RWPE2 (cell line): ENCODE measurements around the gene RNF213.

Experiments used
- ATAC-seq: fragments of 200-7000 bp; cut with Tn5 transposase; 3 replicates; pipeline ENCODE4 v1.9.1; 2021; ENCODE audit warnings: low read depth
- DNase-seq: peaks from one replicate; pipeline ENCODE4 v3.0.0-alpha.2; 2020; ENCODE audit warnings: low spot score
- H3K27ac ChIP-seq: fragments of 450-650 bp; 2 replicates; pipeline ENCODE4 v1.5.1; 2017; ENCODE audit warnings: mild to moderate bottlenecking; ENCODE audit not compliant: poor library complexity, severe bottlenecking
- H3K27me3 ChIP-seq: fragments of 250-450 bp; sonication (Bioruptor Pico); 2 replicates; pipeline ENCODE4 v1.5.1; 2021; ENCODE audit warnings: mild to moderate bottlenecking, moderate library complexity; ENCODE audit not compliant: insufficient read depth, poor library complexity, severe bottlenecking
- H3K36me3 ChIP-seq: fragments of 250-450 bp; sonication (Bioruptor Pico); 2 replicates; pipeline ENCODE4 v1.5.1; 2020; ENCODE audit warnings: low read depth, mild to moderate bottlenecking, moderate library complexity
- H3K4me1 ChIP-seq: fragments of 250-450 bp; sonication (Bioruptor Pico); 2 replicates; pipeline ENCODE4 v1.5.1; 2021; ENCODE audit warnings: mild to moderate bottlenecking, moderate library complexity; ENCODE audit not compliant: insufficient read depth, poor library complexity, severe bottlenecking
- H3K4me3 ChIP-seq: fragments of 250-450 bp; sonication (Bioruptor Pico); 2 replicates; pipeline ENCODE4 v1.5.1; 2021; ENCODE audit warnings: mild to moderate bottlenecking, moderate library complexity; ENCODE audit not compliant: severe bottlenecking
- H3K9me3 ChIP-seq: fragments of 250-450 bp; sonication (Bioruptor Pico); 2 replicates; pipeline ENCODE4 v1.5.1; 2021; ENCODE audit warnings: mild to moderate bottlenecking, moderate library complexity; ENCODE audit not compliant: severe bottlenecking
- TF ChIP-seq, protein P1 (sequence below): fragments of 450-650 bp; IDR thresholded peaks from one replicate; pipeline ENCODE4 v1.5.1; 2017; ENCODE audit warnings: mild to moderate bottlenecking, moderate library complexity; ENCODE audit not compliant: poor library complexity, severe bottlenecking

The RNF213 gene

DNA sequence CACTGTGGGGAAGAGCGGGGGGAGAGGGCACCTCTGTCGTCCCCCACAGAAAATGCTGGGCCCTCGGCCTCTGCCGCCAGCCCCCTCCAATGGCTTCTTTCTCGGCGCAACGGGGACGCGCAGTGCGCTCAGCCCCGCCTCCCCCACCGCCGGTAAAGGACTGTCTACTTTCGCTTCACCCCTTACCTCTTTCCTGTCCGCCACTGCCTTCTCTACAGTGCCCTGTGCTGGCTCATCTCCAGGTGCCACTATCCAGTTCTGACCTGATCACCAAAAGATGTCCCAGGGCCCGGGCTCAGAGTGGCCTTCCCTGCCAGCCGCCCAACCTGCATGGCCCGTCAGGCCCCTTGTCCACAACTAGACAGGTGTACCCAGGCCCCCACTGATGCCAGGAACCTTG is 161.6 kb downstream of the RNF213 start:
- H3K4me1 ChIP-seq = no peaks in the 10 kb centered on the region
- peaks cover 13% of the 10 kb centered on the region; the same call in 1 of the 2 replicates for H3K36me3 ChIP-seq
- DNase-seq = peak; percentile 50
- no peak overlapping the region for H3K27ac ChIP-seq
- ATAC-seq = no peak
- H3K27me3 ChIP-seq = no peaks in the 10 kb centered on the region
- H3K4me3 ChIP-seq = no peak overlapping the region
- no peaks in the 10 kb centered on the region for H3K9me3 ChIP-seq
- TF ChIP-seq, protein P1, sequence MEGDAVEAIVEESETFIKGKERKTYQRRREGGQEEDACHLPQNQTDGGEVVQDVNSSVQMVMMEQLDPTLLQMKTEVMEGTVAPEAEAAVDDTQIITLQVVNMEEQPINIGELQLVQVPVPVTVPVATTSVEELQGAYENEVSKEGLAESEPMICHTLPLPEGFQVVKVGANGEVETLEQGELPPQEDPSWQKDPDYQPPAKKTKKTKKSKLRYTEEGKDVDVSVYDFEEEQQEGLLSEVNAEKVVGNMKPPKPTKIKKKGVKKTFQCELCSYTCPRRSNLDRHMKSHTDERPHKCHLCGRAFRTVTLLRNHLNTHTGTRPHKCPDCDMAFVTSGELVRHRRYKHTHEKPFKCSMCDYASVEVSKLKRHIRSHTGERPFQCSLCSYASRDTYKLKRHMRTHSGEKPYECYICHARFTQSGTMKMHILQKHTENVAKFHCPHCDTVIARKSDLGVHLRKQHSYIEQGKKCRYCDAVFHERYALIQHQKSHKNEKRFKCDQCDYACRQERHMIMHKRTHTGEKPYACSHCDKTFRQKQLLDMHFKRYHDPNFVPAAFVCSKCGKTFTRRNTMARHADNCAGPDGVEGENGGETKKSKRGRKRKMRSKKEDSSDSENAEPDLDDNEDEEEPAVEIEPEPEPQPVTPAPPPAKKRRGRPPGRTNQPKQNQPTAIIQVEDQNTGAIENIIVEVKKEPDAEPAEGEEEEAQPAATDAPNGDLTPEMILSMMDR = no peak

- Histone ChIP-seq H3K4me3 (no peak overlapping the region), H3K4me1 (no peaks in the 10 kb centered on the region), H3K9me3 (no peaks in the 10 kb centered on the region), H3K27ac (no peak overlapping the region), H3K36me3 (peaks cover 6% of the 10 kb centered on the region; the same call in 1 of the 2 replicates), H3K27me3 (no peaks in the 10 kb centered on the region)
- DNase-seq (peak; percentile 45), ATAC-seq (no peak)
- TF ChIP-seq, protein P1 = no peak
Measured at GRCh38 chr17:80422981-80423380, 162.3 kb downstream of the RNF213 start.

DNA sequence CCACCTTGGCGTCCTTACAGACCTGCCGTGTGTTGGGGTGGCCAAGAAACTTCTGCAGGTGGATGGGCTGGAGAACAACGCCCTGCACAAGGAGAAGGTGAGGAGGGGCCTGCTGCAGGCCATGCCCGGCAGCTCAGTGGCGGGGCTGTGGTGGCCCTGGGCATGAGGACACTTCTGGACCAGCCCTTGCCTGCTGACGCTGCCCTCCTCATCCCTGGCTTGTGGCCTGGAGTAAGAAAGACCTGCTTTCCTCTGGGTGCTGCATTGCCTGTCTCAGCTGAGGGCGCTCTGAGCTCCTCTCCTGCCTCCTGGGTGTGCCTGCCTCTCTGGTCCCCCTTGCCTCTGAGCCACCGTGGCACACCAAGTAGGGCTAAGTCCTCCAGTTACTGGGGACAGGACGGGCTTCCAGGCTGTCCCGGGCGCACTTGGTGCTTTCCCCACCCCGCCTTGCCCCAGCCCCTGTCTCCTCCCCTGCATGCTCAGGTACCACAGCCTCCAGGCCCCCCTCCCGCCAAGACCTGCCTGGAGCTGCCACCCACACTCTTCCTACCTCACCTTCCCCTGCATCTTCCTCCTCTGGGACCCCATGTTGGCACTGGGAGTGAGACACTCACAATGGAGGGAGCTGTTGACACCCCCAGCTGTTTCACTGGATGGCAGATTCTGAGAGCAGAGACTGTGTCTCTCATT is 163.0 kb downstream of the RNF213 start:
- H3K4me1 ChIP-seq = no peaks in the 10 kb centered on the region
- H3K9me3 ChIP-seq = no peaks in the 10 kb centered on the region
- H3K27ac ChIP-seq = no peak overlapping the region
- no peak overlapping the region for H3K4me3 ChIP-seq
- H3K36me3 ChIP-seq = no peaks in the 10 kb centered on the region; the same call in 1 of the 2 replicates
- DNase-seq (peak; percentile 44), ATAC-seq (no peak)
- H3K27me3 ChIP-seq = no peaks in the 10 kb centered on the region
- TF ChIP-seq, protein P1 = no peak

GRCh38 chr17:80424261-80424660 is 163.6 kb downstream of the RNF213 start:
- H3K4me3 ChIP-seq = no peak overlapping the region
- H3K27ac ChIP-seq = no peak overlapping the region

More at GRCh38 chr17:80424261-80424660, 163.6 kb downstream of the RNF213 start:
- Histone ChIP-seq H3K9me3 (no peaks in the 10 kb centered on the region), H3K27me3 (no peaks in the 10 kb centered on the region), H3K4me1 (no peaks in the 10 kb centered on the region), H3K36me3 (no peaks in the 10 kb centered on the region; the same call in 1 of the 2 replicates)
- TF ChIP-seq, protein P1 = no peak
- no peak for ATAC-seq
- DNase-seq = peak; percentile 56
